BLaER1 (cell line): Measurements from ENCODE around the gene APCDD1.

Experiments
- H3K27ac ChIP-seq: shearing (Covaris generic); formaldehyde crosslinking; 2 replicates; pipeline ENCODE4 v1.8.1; 2022
- H3K27me3 ChIP-seq: shearing (Covaris generic); formaldehyde crosslinking; 2 replicates; pipeline ENCODE4 v1.8.1; 2022
- H3K36me3 ChIP-seq: shearing (Covaris generic); formaldehyde crosslinking; 2 replicates; pipeline ENCODE4 v1.8.1; 2022
- H3K4me1 ChIP-seq: shearing (Covaris generic); formaldehyde crosslinking; 2 replicates; pipeline ENCODE4 v1.8.1; 2022
- H3K4me2 ChIP-seq: shearing (Covaris generic); formaldehyde crosslinking; 2 replicates; pipeline ENCODE4 v1.8.1; 2022
- H3K4me3 ChIP-seq: shearing (Covaris generic); formaldehyde crosslinking; 2 replicates; pipeline ENCODE4 v1.8.1; 2022
- H3K9ac ChIP-seq: shearing (Covaris generic); formaldehyde crosslinking; 2 replicates; pipeline ENCODE4 v1.8.1; 2022
- H3K9me3 ChIP-seq: shearing (Covaris generic); formaldehyde crosslinking; 2 replicates; pipeline ENCODE4 v1.8.1; 2022
- H4K20me1 ChIP-seq: shearing (Covaris generic); formaldehyde crosslinking; 2 replicates; pipeline ENCODE4 v1.8.1; 2022
- Cebpa-rat ChIP-seq: shearing (Covaris generic); IDR thresholded peaks from 2 replicates; pipeline ENCODE4 v1.8.1; 2022

Gene APCDD1

DNA sequence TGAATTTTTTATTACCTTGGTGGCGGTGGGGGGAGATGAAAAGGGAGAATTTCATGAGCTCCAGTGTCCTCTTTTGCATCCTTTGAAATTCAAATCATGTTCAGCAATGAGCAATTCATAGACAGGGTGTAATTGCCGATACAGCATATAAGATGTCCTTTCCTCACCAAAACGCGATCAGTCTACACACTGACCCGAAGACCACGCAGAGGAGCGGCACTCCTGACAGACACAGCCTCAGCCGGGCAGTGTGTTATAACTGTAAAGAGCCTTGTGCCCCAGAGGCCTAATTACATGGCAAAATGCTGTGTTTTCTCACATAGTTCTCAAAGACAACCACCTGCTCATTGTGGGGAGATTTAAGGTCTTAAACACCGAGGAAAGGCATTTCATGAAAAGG is 38.4 kb upstream of the APCDD1 start:
- no peak for TF ChIP-seq Cebpa-rat

DNA sequence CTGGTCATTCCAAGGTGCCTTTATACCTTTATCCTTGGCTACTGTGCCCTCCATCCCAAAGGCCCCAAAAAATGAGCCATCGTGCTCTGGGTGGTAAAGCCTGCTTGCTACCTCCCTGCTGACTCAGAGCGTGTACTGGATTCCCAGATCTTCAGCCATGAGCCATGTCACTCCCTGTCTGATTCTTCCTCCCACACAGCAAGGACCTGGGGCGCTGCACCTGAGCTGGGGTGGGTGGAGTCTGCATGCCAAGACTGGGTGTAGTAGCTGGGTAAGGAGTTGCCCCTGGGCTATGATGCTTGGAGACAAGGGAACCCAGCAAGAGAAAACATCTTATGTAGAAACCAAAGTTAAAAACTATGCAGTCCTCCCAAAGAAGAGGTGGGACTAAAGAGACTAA is 37.2 kb upstream of the APCDD1 start:
- Histone ChIP-seq H3K9ac (no peak overlapping the region), H3K4me1 (peaks cover 26% of the 10 kb centered on the region), H3K9me3 (no peaks in the 10 kb centered on the region), H4K20me1 (no peaks in the 10 kb centered on the region), H3K27ac (no peak overlapping the region), H3K4me3 (no peak overlapping the region), H3K27me3 (no peaks in the 10 kb centered on the region), H3K36me3 (no peaks in the 10 kb centered on the region), H3K4me2 (no peak overlapping the region)
- no peak for TF ChIP-seq Cebpa-rat

More for the DNA sequence above, 38.4 kb upstream of the APCDD1 start:
- H3K36me3 ChIP-seq = no peaks in the 10 kb centered on the region
- no peak overlapping the region for H3K27ac ChIP-seq
- no peaks in the 10 kb centered on the region for H3K27me3 ChIP-seq
- H3K4me1 ChIP-seq = peaks cover 15% of the 10 kb centered on the region
- no peak overlapping the region for H3K9ac ChIP-seq
- no peak overlapping the region for H3K4me2 ChIP-seq
- no peak overlapping the region for H3K4me3 ChIP-seq
- no peaks in the 10 kb centered on the region for H3K9me3 ChIP-seq
- H4K20me1 ChIP-seq = no peaks in the 10 kb centered on the region

- TF ChIP-seq Cebpa-rat = no peak
- Histone ChIP-seq H3K27ac (no peak overlapping the region), H3K9ac (no peak overlapping the region), H4K20me1 (no peaks in the 10 kb centered on the region), H3K4me2 (no peak overlapping the region), H3K9me3 (no peaks in the 10 kb centered on the region), H3K27me3 (no peaks in the 10 kb centered on the region), H3K4me3 (no peak overlapping the region), H3K4me1 (peaks cover 31% of the 10 kb centered on the region), H3K36me3 (no peaks in the 10 kb centered on the region)
Measured at GRCh38 chr18:10417664-10418063, 36.8 kb upstream of the APCDD1 start.

GRCh38 chr18:10418836-10419235 is 35.6 kb upstream of the APCDD1 start:
- no peaks in the 10 kb centered on the region for H3K27me3 ChIP-seq
- H3K4me1 ChIP-seq = peaks cover 36% of the 10 kb centered on the region
- no peaks in the 10 kb centered on the region for H4K20me1 ChIP-seq
- no peak overlapping the region for H3K4me2 ChIP-seq
- H3K9me3 ChIP-seq = no peaks in the 10 kb centered on the region
- no peak overlapping the region for H3K27ac ChIP-seq
- TF ChIP-seq Cebpa-rat = no peak
- H3K4me3 ChIP-seq = no peak overlapping the region
- no peaks in the 10 kb centered on the region for H3K36me3 ChIP-seq
- H3K9ac ChIP-seq = no peak overlapping the region

GRCh38 chr18:10419420-10420103 is 34.9 kb upstream of the APCDD1 start:
- no peak overlapping the region for H3K4me2 ChIP-seq
- H3K4me1 ChIP-seq = peaks cover 39% of the 10 kb centered on the region
- no peak for TF ChIP-seq Cebpa-rat
- H3K36me3 ChIP-seq = no peaks in the 10 kb centered on the region
- H3K4me3 ChIP-seq = no peak overlapping the region
- H3K27me3 ChIP-seq = no peaks in the 10 kb centered on the region
- H3K27ac ChIP-seq = no peak overlapping the region
- H3K9ac ChIP-seq = no peak overlapping the region
- no peaks in the 10 kb centered on the region for H4K20me1 ChIP-seq
- no peaks in the 10 kb centered on the region for H3K9me3 ChIP-seq

GRCh38 chr18:10420561-10421352 is 33.7 kb upstream of the APCDD1 start:
- H3K36me3 ChIP-seq = no peaks in the 10 kb centered on the region
- no peak for TF ChIP-seq Cebpa-rat
- peaks cover 49% of the 10 kb centered on the region for H3K4me1 ChIP-seq
- peak overlapping the region; percentile 66; the same call in 1 of the 2 replicates for H3K4me2 ChIP-seq
- H3K27ac ChIP-seq = no peak overlapping the region
- no peaks in the 10 kb centered on the region for H3K9me3 ChIP-seq
- H3K4me3 ChIP-seq = no peak overlapping the region
- no peaks in the 10 kb centered on the region for H4K20me1 ChIP-seq
- no peak overlapping the region for H3K9ac ChIP-seq
- no peaks in the 10 kb centered on the region for H3K27me3 ChIP-seq

GRCh38 chr18:10421859-10422258 is 32.6 kb upstream of the APCDD1 start:
- Histone ChIP-seq H3K4me3 (no peak overlapping the region), H3K27ac (0 out of 2 replicates have a peak overlapping the region, but pooled peaks have one; percentile 56), H3K9ac (no peak overlapping the region), H3K4me2 (peak overlapping the region; percentile 66), H3K36me3 (no peaks in the 10 kb centered on the region), H3K9me3 (no peaks in the 10 kb centered on the region), H3K27me3 (no peaks in the 10 kb centered on the region), H4K20me1 (no peaks in the 10 kb centered on the region), H3K4me1 (peaks cover 49% of the 10 kb centered on the region)
- TF ChIP-seq Cebpa-rat = no peak

DNA sequence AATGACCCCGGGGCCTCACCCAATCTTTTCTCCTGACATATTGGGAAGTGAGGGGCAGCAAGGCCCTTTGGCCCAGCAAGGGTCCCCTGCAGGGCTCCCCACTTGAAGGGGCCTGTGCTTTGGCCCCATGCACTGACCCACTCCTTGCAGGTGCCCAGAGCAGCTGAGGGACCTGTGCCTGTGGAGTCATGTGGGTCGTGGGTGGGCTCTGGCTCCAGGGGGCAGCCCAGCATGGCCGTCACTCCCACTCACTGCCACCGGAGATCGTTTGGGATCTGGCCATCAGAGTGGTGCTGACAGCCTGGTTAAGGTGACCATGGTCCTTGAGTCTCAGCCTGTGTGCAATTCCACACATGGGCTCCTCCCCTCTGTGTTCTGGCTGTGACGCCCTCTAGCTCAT is 31.7 kb upstream of the APCDD1 start:
- no peak overlapping the region for H3K9ac ChIP-seq
- peak overlapping the region; percentile 56; the same call in 1 of the 2 replicates for H3K27ac ChIP-seq

GRCh38 chr18:10424585-10425307 is 29.7 kb upstream of the APCDD1 start:
- no peak for TF ChIP-seq Cebpa-rat
- no peak overlapping the region for H3K4me3 ChIP-seq
- H3K27me3 ChIP-seq = no peaks in the 10 kb centered on the region
- peaks cover 49% of the 10 kb centered on the region for H3K4me1 ChIP-seq
- no peaks in the 10 kb centered on the region for H3K9me3 ChIP-seq
- peak overlapping the region; percentile 71 for H3K4me2 ChIP-seq
- no peak overlapping the region for H3K9ac ChIP-seq
- H3K36me3 ChIP-seq = no peaks in the 10 kb centered on the region
- H3K27ac ChIP-seq = no peak overlapping the region
- H4K20me1 ChIP-seq = no peaks in the 10 kb centered on the region

More for the DNA sequence above, 31.7 kb upstream of the APCDD1 start:
- Histone ChIP-seq H3K36me3 (no peaks in the 10 kb centered on the region), H3K4me2 (peak overlapping the region; percentile 66), H4K20me1 (no peaks in the 10 kb centered on the region), H3K9me3 (no peaks in the 10 kb centered on the region), H3K4me1 (peaks cover 49% of the 10 kb centered on the region), H3K4me3 (no peak overlapping the region), H3K27me3 (no peaks in the 10 kb centered on the region)
- TF ChIP-seq Cebpa-rat = no peak

- no peak overlapping the region for H3K27ac ChIP-seq
- no peaks in the 10 kb centered on the region for H3K4me1 ChIP-seq
- no peak overlapping the region for H3K9ac ChIP-seq
- no peaks in the 10 kb centered on the region for H4K20me1 ChIP-seq
- H3K27me3 ChIP-seq = no peaks in the 10 kb centered on the region
- no peak overlapping the region for H3K4me3 ChIP-seq
- no peaks in the 10 kb centered on the region for H3K36me3 ChIP-seq
- no peak overlapping the region for H3K4me2 ChIP-seq
- no peak for TF ChIP-seq Cebpa-rat
- no peaks in the 10 kb centered on the region for H3K9me3 ChIP-seq
Measured at GRCh38 chr18:10430677-10431076, 23.8 kb upstream of the APCDD1 start.
